ENCODE data around the gene TMEM38B.

Gene TMEM38B, protein sequence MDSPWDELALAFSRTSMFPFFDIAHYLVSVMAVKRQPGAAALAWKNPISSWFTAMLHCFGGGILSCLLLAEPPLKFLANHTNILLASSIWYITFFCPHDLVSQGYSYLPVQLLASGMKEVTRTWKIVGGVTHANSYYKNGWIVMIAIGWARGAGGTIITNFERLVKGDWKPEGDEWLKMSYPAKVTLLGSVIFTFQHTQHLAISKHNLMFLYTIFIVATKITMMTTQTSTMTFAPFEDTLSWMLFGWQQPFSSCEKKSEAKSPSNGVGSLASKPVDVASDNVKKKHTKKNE

DNA sequence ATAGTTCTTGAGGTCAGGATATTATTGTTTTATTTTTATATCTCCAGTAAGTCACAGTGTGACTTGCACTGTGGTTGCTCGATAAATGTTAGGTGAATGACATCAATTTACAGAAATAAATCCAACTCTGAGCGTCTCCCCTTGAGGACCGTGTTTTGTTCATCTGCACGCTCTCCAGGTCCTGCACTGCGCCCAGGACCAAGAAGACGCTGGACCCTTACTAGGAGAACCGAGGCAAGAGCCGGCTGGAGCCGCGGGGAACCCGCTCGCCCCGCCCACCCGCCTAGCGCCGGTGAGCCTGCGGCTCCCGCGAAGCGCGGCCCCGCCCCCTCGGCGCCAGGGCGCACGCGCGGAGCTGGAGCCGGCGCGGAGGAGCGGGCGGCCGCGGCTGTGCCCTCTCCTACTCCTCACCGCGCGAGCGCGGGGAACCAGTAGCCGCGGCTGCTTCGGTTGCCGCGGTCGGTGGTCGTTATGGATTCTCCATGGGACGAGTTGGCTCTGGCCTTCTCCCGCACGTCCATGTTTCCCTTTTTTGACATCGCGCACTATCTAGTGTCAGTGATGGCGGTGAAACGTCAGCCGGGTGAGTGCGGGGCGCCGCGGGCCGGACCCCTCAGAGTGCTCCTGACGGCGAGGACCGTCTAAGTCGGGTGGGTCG lies at the start of gene TMEM38B:
Gene TMEM38B, plus strand, starts transcription at position 352 of the 658 bp plus-strand sequence. Its CDS starts 120 bp downstream, at position 472.
- DNase-seq: peak; percentile 28 to 90

DNA sequence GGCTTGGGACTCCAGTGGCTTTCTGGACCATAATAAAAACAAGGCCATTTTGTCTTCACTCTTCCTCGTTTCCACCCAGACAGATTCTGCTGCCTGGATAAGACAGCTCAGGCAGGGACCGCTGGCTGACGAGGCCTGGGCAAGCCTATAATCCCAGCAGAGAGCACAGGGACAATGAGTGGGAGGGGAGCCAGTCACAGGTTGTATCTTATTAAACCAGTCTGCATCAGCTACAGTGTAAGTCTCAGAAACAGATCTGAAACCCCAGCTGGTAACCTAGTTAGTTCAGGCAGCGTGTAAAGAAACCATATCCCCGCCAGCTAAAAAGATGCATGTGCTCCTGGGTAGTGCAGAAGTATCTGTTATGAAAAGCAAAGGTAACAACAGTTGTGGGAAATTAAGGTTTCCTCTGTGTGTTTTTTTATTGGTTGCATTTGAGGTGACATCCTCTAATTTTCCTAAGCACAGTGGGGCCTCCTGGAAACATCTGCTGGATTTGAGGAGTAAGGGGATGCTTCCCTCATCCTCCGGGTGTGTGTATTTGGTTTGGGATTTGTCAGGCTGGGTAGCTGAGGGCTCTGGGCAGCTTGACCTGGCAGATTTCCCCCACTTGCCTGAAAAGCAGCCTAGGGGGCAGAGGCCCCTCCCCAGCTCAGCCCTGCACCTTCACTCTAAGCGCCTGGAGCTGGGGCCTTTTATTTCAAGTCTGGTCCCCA lies 47.3 kb upstream of the TMEM38B start:
- peak in 1 of 2 experiments; percentile 52 for DNase-seq

DNA sequence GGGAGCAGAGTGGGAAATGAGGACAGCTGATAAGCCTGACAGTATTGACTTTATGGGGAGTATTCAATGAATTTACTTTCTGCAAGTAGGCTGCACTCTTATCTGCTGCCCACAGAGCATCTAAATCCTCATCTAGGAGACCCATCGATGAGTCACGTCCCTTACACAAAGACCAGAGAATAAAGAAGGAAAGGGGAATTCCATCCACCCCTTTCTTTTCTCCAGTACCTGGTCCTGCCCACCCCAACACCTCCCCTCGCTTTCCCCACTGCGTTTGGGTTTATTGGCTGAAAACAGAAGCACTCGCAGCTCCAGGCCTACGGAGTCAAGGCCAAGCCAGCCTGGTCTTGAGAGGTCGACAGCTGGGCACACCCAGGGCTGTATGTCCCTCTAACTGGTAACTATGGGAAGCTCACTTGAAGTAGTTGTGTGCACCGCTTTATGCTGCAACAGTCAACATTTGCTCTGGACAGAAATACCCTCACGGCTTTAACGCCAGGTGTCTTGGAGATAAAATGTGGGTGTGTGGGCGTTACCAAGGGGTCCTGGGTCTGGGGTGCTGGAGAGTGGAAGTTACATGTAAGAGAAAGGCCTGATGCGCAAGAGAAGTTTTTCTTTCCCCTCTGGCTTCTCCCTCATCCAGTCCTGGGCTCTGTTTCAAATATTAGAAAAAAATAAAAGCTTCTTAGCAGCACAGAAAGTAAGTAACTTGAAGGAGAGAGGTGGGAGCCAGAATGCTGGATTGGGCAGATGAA lies 46.6 kb upstream of the TMEM38B start:
- peak in 1 of 2 experiments; percentile 17 for DNase-seq

DNA sequence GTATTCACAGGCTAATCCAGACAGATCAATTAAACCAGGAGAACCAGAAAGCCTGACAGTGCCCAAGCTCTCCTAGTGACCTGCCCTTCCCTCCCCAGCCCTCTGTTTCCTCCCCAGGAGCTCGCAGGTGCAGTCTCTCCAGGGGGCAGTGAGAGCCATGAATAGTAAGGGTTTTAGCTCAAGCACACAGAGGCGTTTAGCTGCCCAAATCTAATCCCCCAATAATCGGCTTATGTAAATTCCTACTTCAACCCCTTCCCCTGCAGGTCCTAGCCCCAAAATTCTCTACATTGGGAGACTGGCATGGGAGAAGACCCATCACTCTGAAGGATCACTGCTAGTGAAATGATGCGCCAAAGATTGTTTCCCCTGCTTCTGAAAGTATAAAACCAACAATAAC lies 42.5 kb upstream of the TMEM38B start:
- no peak for DNase-seq

DNA sequence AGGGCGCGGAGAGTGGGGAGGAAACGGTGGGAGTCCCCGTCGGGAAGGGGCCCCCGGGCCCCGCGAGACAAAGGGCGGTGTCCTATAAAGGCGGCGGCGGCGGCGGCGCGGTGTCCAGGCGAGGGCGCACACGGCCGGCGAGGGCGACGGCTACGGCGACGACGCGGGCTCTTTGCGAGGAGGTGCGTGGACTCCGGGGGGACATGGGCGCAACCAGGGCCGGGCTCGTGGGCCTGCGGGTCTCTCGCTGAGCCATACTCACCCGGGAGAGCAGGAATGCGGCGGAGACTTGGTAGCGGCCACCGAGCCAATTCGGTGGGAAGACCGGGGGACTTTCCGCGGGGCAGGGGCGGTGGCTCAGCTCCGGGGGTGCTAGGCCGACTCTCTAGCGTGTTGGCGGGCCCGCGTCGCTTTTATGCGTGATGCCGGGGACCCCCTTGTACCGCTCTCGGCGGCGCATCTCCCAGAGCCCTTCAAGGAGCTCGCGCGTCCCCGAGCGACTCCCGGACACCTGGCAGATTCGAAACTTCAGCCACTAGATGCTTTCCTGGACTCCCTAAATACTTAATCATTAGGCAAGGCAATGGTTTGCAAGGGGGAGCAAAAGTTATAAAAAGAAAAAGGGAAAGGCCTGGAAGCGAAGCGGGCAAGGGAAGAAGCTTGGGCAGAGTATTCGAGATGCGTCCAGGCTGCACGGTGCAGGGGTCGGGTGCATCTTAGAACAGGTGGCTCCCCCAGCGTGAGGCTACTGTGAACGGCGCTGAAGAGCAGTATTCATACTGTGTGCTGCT lies 38.0 kb upstream of the TMEM38B start:
- peak in 1 of 2 experiments; percentile 65 for DNase-seq

DNA sequence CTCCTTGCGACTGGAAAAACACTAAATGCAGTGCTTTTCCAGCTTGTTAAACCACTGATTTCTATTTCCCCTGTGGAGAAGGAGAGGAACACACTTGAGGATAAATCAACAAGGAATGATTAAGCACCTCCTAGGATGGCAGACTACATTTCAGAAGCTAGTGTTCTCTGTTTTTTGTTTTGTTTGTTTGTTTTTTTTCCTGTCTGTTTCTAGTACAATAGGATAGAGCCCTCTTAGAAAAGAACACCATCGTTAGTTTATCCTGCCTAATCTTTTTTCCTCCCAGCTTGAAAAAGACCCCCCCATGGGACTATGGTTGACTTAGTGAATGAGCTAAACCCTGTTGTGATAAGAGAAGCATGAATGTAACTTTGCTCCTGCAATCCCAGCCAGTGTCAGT lies 36.0 kb upstream of the TMEM38B start:
- DNase-seq: no peak

DNA sequence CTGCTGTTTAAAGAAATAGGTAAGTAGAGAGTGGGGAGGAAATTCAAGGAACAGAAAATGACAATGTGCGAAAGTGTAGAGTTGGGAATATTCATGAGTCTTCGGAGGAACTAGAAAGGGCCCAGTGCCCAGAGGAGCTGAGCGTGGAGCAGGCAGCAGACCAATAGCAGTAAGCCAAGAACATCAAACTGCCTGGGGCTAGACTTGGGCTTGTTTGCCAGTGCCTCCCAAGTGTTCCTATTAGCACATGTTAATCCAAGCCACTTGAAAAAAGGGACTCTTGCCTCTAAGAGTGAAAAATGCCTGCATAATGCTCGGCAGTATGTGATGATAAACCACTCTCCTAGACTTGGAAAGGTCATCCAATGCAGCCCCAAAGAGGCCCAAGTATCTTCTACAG lies 33.3 kb upstream of the TMEM38B start:
- DNase-seq: no peak

DNA sequence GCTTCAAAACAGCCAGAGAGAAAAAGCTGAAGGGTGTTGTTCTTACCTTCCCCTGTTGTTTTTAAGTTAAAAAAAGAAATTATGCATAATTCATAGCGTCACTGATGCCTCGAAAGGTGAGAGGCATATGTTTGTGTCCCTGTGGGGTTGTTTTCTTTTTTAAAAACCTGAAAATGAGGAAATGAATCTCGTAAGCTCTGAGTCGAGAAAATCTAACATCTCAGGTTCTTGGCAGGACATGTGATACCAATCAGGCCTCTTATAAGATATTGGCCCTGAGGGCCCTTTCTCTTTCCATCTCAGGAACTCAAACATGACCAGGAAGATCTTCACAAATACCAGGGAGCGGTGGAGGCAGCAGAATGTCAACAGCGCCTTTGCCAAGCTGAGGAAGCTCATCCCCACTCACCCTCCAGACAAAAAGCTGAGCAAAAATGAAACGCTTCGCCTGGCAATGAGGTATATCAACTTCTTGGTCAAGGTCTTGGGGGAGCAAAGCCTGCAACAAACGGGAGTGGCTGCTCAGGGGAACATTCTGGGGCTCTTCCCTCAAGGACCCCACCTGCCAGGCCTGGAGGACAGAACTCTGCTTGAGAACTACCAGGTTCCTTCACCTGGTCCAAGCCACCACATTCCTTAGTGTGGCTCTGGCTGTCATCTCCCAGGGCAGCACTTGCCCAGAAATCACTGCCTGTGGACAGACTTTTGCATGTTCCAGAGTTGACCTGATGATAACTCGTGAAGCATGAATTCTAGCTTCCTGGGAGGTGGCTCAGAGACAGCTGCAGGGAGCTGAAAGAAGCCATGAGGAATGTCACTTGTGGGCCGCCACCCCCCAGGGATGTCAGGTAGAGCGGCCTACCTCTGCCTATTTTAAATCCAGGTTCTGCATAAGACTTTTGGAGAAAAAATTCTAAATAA lies 31.9 kb upstream of the TMEM38B start, which contains the start of gene TAL2:
Gene TAL2, plus strand, starts transcription at position 274 of the 921 bp plus-strand sequence. Its CDS starts 40 bp downstream, at position 314.
- no peak for DNase-seq

DNA sequence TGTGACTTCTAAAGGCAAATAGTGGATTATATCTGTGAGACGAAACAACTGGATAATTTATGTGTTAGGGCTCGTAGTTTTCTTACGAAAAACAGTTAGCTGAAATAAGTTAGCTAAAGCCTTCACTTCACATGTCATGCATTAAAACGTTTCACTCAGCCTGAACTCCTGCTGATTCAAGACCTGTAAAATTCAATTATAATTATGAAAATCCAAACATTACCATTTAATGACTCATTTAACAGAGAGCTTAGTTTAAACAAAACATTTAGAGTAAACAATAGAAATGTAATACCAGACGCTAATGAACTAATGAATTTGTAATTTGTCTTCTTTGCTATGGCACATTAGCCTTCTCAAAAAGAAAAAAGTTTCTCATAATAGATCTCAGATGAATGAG lies 30.4 kb upstream of the TMEM38B start:
- no peak for DNase-seq

DNA sequence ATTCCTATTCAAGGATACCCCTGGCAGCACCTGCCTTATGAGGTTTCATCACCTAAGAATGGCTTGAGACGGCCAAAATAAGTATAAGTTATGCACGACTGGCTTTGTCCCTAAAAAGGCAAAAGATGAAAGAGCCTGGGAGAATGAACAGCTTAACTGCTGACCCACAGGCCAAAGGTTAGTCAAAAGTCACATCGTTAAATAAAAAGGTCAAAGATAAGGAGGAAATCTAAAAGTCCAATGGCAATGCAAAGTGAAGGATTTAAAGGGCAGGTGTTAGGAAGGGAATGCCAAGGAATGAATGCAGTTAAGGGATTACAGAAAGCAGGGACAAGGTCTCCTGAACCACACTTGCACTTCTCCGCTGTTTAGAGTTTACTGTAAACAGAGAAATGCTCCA lies 26.5 kb upstream of the TMEM38B start:
- no peak for DNase-seq

DNA sequence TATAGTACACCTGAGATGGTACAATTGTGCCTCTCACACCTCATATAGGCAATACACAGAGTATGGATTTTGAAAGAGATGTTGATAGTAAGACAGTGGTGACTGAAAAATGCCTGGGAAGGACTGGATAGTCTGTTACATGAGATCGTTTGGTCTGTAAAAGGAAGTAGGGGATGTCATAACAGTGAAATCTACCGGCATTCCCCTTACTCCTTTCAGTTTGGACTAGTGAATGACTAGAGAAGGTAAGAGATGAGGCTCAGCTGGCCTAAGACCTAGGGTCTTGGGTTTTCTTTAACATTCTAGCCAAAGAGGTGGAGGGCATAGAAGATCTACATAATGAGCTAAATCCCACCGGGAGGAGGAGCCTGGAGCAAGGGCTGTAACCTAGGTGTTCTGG lies 24.0 kb upstream of the TMEM38B start:
- DNase-seq: no peak

DNA sequence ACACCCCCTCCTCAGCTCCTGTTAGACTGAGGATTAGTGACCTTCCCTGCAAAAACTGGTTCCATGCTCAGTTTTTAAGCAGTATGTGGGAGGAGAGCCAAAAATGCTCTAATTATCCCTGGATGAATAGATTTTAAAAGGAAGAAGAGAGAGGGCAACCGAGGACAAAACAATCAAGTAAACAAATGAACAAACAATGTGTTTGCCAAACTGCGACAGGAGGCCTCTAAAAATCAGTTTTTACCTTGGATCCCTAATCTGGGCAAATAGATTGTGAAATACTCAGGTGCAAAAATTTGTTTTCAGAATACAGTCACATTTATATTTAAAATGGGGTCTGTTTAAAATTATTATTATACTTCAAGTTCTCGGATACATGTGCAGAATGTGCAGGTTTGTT lies 23.6 kb upstream of the TMEM38B start:
- DNase-seq: no peak

DNA sequence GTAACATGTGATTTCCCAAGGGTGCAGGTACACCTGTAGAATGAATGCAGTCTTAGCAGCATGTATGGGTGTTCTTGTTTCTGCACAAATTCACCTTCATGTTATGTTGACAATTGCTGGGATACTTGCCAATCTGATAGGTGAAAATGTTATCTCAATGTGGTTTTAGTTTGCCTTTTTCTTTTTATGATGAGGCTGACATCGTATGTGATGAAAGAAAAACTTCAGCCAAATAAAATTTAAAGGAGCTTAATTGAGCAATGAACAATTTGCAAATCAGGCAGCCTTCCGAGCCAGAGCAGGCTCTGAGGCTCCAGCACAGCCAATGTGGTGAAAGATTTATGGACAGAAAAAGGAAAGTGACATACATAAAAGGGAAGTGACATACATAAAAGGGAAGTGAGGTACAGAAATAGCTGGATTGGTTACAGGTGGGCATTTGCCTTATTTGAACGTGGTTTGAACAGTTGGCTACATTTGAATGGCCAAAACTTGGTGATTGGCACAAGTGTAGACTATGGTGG lies 21.6 kb upstream of the TMEM38B start:
- peak; percentile 7 to 26 for DNase-seq

DNA sequence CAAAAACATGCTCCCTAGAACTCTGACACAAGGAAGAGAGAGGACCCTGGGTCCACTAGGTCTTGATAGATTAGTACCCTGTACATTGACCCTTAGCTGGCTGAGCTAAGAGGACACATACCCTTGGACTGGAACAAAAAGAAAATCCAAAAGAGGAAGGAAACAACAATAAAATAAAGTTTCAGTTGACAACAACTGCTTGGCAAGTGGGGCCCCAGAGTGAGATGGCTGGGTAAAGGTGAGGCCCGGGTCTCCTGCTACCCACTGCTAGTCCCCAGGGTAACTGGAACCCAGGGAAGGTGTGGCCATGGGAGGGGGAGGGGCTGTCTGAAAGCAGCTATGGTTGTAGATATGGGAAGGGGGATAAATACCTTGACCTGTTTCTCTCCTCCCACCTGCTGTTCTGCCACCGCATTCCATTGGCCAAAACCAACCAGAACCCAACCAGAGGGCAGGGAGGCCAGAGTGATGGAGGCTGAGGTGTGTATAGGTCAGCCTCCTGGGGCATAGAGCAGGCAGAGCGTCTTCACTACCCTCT lies 20.4 kb upstream of the TMEM38B start:
- no peak for DNase-seq

DNA sequence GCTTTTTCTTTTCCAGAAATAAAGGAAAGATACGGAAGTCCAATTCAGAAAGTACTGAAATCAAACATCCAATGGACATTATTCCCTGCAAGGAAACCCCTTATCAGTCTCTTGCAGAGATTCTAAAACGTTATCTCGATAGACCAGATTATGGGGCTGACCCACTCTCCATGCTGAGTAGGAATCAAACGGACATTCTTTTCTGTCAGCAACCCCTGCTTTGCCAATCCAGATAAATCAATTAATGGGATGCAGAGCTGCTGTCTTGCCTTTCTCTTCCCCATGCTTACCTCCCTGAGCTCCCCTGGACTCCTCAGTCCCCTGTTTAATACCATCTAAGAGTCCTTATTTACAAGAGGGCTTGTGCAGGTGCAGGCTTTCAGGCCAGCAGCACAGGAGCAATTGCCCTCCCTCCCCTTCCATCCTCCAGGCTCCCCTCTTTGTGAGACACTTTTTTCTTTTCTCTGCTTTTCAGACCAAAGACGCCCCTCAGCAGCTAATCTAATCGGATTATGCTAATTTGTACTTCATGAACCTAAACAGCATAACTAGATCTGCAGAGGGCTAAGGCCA lies 17.9 kb upstream of the TMEM38B start:
- DNase-seq: no peak

DNA sequence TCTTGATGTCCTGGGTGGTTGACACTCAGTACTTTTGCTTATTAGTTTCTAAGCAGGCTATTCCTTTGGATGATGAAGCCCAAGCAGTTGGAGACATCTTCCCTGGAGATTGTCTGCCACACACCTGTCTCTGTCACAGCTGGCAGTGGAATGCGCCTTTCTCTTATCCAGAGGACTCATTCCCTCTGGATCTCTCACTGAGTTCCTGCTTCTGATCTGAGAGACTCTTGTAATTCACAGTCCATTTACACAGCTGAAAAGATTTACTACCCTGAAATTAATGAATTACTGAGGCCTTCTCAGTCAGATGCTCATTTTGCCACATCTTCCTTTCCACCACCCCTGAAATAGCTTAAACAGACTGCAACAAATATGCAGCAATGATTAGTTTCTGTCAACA lies 16.2 kb upstream of the TMEM38B start:
- peak in 1 of 2 experiments; percentile 4 for DNase-seq

DNA sequence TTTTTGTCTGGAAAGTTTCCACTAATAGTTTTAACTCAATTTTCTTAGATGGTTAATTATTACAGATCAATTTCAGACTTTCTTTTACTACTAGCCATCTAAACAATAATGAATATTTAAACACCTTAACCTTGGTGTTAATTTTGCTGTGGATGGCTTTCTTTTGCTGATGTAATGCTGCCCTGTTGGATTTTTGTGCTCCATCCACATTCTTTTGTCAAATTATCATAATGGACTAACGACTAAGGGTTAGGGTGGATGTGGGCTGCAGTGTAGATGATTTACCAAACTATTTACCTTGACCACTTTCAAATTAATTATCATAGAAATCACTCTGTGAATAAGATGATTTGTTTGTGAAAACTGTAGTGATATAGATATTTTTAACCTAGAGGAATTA lies 15.6 kb upstream of the TMEM38B start:
- DNase-seq: no peak

DNA sequence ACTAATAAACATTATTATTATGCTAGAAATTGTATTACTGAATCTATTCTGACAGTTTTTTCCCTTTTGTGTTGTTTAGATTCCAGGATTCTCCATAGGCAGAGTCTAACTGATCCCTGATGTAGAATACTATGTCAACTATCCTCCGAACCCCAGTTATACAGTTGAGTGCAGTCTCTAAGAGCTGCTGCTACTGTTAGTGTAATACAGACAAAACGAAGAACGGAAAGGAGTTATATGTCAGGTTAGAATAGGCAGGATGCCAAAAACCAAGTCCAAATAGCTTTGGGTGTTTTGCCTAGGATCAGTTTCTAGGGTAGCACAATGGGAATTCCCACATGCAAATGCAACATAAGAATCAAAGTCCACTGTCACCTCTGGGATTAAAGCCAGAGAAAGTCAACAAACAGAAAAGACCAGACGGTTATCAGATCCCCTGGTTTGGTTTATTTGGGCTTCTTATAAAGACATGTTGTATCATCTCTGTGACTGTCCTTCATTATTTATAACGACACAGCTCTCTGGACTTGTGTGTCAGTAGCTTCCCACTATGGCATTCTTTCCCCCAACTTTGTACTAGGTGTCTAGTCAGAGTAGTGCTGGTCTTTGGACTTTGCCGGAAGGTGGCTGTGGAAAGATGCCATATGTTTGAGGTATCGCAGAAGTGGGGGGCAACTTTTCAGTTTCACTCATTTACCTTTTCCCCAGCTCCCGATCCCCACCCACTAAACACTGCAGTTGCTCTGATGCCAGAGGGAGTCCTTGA lies 14.9 kb upstream of the TMEM38B start:
- DNase-seq: peak; percentile 75 to 83

DNA sequence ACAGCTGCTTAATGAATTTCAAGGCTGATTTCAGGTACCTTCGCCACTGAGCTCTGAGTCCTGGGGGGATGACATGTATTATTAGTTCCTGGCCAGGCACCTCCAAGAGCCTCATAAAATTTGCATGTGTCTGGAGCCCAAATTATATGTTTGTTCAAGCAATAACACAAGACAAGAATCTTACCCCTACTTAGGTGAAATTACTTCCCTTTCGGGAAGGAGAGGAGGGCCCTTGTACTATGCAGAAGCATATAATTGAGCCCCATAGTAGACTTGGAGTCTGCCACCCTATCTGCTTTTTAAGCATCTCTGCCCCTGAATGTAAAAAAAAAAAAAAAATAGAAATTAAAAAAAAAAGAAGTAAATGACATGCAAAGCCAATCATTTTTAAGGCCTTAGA lies 13.0 kb upstream of the TMEM38B start:
- DNase-seq: no peak

Data from NCI-H526 (cell line).